ENCODE measurements around the gene PVR.
"Not testable (repeated sequence)": the region's sequence is repeated elsewhere in the genome, so short reads cannot be mapped to it uniquely, and the experiment has no call there.

Gene PVR

GRCh38 chr19:44708940-44709339, 65.2 kb downstream of the PVR start:
- in situ Hi-C loops (cut with MboI; ENCODE audit: low pct_unique_long_range_greater_than_20kb, low sequenced_read_pairs, unreplicated experiment), result no loop called here
- no peak for TF ChIP-seq CTCF (IDR thresholded peaks at IDR 0.05; ENCODE audit: extremely low read depth, insufficient read depth, missing control alignments)
- no peak for DNase-seq (ENCODE audit: low spot score)

- DNase-seq (ENCODE audit: low spot score); in situ Hi-C loops (cut with MboI; ENCODE audit: low pct_unique_long_range_greater_than_20kb, low sequenced_read_pairs, unreplicated experiment): not testable (repeated sequence)
Observed at GRCh38 chr19:44709434-44710266, 65.9 kb downstream of the PVR start.

GRCh38 chr19:44710483-44710882, 66.8 kb downstream of the PVR start:
- DNase-seq (ENCODE audit: low spot score), result no peak
- no peak for TF ChIP-seq CTCF (IDR thresholded peaks at IDR 0.05; ENCODE audit: extremely low read depth, insufficient read depth, missing control alignments)
- in situ Hi-C loops (cut with MboI; ENCODE audit: low pct_unique_long_range_greater_than_20kb, low sequenced_read_pairs, unreplicated experiment), result no loop called here

- no peak for DNase-seq (ENCODE audit: low spot score)
- in situ Hi-C loops (cut with MboI; ENCODE audit: low pct_unique_long_range_greater_than_20kb, low sequenced_read_pairs, unreplicated experiment), result no loop called here
- no peak for TF ChIP-seq CTCF (IDR thresholded peaks at IDR 0.05; ENCODE audit: extremely low read depth, insufficient read depth, missing control alignments)
Observed at GRCh38 chr19:44712864-44713515, 69.3 kb downstream of the PVR start.

Data from GM13977 (cell line).